ENCODE results near the gene PLPP1.

- TF ChIP-seq YY1 (IDR thresholded peaks at IDR 0.05; ENCODE audit: low read depth) (no peak), SIN3A (IDR thresholded peaks at IDR 0.05; ENCODE audit: borderline replicate concordance, low read depth, low read length) (no peak), REST (IDR thresholded peaks at IDR 0.05; ENCODE audit: low read depth, low read length) (no peak), NFIC (IDR thresholded peaks at IDR 0.05; ENCODE audit: borderline replicate concordance) (no peak), EP300 (IDR thresholded peaks at IDR 0.05; ENCODE audit: borderline replicate concordance in 1 of 2, low read depth in 1 of 2, low read length in 1 of 2) (no peak), TAF1 (IDR thresholded peaks at IDR 0.05; ENCODE audit: borderline replicate concordance, low read depth, low read length) (no peak), ZBTB33 (IDR thresholded peaks at IDR 0.05; ENCODE audit: borderline replicate concordance, low read depth) (no peak), SMC3 (IDR thresholded peaks at IDR 0.05; ENCODE audit: low read depth, low read length) (no peak)
- TF ChIP-seq, protein P1, sequence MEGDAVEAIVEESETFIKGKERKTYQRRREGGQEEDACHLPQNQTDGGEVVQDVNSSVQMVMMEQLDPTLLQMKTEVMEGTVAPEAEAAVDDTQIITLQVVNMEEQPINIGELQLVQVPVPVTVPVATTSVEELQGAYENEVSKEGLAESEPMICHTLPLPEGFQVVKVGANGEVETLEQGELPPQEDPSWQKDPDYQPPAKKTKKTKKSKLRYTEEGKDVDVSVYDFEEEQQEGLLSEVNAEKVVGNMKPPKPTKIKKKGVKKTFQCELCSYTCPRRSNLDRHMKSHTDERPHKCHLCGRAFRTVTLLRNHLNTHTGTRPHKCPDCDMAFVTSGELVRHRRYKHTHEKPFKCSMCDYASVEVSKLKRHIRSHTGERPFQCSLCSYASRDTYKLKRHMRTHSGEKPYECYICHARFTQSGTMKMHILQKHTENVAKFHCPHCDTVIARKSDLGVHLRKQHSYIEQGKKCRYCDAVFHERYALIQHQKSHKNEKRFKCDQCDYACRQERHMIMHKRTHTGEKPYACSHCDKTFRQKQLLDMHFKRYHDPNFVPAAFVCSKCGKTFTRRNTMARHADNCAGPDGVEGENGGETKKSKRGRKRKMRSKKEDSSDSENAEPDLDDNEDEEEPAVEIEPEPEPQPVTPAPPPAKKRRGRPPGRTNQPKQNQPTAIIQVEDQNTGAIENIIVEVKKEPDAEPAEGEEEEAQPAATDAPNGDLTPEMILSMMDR (IDR thresholded peaks at IDR 0.05): no peak
These were observed 93.5 kb downstream of the PLPP1 start for GRCh38 chr5:55441107-55441771.

Measured in SK-N-SH (cell line).